ENCODE measurements around the gene CFAP299.
A peak's percentile ranks its signal among the peaks of the same experiment; 100 is the strongest.

The CFAP299 gene

DNA sequence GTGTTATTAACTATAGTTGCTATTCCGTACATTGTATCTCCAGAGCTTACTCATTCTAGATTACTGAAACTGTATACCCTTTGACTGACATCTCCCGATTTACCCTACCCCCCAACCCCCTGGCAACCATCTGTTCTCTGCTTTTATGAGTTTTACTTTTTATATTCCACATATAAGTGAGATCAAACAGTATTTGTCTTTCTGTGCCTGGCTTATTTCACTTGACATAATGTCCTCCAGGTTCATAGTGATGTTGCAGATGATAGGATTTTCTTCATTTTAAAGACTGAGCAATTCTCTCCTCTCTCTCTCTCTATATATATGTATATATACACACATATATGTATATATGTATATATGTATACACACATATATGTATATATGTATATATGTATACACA lies 54.6 kb downstream of the CFAP299 start:
- DNase-seq, result no peak

DNA sequence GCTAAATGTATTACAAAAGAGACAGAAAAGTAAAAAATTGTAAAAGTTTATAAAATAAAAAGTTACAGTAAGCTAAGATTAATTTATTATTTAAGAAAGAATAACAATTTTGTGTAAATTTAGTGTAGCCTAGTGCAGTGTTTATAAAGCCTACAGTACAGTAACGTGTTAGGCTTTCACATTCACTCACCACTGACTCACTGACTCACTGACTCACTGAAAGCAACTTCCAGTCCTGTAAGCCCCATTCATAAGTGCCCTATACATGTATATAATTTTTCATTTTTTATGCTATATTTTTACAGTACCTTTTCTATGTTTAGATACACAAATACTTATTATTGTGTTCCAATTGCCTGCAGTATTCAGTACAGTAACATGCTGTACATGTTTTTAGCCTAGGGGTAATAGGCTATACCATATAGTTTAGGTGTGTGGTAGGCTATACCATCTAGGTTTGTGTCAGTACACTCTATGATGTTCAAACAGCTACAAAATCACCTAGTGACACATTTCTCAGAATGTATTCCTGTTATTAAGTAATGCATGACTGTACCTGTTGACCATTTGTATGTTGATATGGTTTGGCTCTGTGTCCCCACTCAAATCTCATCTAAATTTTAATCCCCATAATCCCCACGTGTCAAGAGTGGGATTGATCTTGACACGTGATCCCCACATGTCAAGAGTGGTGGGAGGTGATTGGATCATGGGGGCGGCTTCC lies 57.9 kb downstream of the CFAP299 start:
- peak; percentile 71 for DNase-seq

DNA sequence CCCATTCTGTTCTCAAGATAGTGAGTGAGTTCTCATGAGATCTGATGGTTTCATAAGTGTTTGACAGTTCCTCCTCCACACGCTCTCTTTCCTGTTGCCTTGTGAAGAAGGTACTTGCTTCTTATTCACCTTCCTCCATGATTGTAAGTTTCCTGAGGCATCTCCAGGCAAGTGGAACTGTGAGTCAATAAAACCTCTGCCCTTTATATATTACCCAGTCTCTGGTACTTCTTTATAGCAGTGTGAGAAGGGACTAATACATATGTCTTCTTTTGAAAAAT lies 58.4 kb downstream of the CFAP299 start:
- DNase-seq, result no peak

DNA sequence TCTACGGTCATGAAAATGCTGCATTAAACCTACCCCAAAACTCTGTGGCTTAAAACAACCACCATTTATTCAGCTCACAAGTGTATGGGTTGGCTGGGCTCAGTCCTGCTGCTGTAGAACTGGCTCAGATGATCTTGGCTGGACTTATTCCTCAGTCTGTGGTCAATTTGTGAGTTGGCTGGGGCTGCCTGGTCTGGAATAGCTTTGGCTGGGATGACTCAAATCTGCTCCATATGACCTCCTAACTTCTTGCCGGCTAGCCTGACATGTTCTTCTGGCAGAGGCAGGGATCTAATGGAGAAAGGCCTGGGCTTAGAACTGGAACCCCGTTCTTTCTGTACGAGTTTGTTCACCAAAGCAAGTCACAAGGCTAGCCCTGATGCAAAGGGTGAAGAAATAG lies 71.7 kb downstream of the CFAP299 start:
- DNase-seq, result peak; percentile 30

DNA sequence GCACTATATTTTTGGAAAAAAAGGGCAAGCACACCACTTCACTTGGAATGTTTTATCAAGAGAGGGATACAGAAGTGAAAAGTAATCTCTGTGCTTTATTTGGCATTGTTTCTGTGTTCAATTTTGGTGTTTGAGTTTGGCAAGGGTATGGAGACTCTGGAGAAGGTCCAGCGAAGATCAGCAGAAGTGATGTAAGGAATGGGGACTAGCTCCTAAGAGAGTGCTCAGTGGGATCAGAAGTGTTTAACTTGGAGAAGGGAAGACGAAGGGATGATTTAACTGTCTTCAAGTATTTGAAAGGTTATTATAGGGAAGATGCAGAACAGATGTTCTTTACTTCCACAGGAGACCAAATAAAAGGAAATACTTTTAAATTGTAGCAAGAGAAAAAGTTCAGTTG lies 74.3 kb downstream of the CFAP299 start:
- DNase-seq, result no peak

DNA sequence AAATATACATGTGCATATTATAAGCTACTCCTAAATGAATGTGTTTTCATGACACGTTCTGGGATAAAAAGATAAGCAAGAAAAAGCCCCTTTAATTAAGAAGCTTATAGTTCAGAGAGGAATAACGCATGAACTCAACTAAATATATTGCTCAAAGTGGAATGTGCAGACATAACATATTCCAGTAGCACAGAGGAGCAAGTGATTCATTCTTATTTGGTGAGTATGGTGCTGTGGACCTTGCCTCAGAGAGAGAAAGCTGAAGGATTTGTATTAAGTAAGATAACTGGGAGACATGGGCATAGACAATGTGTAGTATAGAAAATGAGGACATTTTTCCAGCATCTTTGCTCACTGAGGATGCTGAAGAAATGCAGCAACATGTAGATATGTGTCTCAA lies 76.8 kb downstream of the CFAP299 start:
- no peak for DNase-seq

DNA sequence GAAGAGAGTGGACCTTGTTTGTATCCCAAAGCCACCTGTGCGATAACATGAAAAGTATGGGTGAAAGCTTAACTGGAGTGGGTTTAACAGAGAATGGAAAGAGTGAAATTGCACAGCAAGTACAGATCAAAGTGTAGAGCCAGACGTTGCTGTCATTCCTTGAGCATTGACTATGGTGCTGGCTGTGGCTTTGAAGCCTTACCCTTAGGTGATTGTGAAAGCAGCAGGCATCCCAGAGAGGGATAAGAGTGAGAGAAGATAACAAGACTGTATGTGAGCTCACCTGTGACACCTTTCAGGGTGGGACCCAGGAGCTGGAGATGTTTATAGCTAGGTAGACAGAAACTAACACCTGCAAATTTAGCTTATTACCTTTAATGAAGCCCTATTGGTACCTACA lies 77.6 kb downstream of the CFAP299 start:
- DNase-seq, result no peak

DNA sequence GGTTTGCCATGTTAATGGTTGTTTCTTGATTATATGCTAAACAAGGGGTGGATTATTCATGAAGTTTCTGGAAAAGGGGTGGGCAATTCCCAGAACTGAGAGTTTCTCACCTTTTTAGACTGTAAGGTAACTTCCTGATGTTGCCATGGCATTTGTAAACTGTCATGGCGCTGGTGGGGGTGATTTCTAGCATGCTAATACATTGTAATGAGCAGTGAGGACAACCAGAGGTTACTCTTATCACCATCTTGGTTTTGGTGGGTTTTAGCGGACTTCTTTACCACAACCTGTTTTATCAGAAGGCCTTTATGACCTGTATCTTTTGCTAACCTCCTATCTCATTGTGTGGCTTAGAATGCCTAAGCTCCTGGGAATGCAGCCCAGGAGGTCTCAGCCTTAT lies 81.5 kb downstream of the CFAP299 start:
- no peak for DNase-seq

DNA sequence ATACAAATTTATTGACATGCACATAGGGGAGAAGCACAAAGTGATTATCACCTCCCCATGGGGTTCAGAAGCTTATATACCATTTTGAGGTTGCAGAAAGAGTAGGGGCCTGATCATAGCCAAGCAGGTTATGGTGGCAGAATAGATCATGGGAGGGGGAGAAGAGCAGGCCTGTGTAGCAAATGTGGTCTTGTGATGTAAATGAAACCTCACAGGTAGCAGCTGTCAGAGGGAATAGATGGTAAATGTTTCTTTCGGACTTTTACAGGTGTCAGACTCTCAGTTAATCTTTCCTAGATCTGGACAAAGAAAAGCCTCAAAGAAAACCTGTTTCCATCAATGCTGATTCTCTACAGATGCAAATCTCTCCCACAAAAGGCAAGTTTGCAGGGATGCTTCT lies 84.4 kb downstream of the CFAP299 start:
- DNase-seq, result no peak

DNA sequence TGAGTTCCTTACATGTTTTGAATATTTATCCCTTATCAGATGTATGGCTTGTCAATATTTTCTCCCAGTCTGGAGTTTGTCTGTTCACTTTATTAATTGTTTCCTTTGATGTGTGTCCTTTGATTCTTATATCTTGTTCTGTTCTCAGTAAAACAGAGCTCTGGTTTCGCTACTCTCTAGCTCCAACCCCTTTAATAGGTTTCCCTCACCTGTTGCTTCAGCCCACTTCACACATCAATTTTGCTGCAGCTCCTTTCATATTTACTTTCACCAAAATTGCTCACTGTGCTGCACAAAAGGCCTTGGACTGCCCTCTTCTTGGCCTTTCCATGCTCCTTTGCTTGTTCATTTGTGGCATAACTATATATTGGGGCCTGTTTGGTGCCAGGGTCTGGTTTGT lies 85.1 kb downstream of the CFAP299 start:
- no peak for DNase-seq

DNA sequence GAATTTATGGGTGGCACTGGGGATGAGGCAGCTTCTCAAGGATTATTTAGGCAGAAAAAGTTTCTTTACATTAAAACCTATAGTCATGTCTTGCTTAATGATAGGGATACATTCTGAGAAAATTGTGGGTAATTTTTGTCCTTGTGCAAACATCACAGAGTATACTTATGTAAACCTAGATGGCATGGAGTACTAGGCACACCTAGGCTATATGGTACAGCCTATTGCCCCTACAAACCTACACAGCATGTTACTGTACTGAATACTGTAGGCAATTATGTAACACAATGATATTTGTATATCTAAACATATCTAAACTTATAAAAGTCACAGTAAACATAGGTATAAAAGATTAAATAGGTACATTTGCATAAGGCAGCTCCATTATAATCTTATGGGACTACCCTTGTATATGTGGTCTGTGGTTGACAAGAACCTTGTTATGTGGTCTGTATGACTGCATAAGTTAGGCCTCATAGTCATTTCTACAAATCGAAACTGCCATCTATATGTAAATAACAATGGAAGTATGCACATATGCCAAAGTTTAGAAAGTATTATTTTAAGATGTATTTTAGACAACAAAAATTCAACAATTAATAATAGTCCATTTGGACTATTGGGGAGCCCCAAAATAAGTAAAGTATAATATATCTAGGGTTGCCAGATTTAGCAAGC lies 87.3 kb downstream of the CFAP299 start:
- no peak for DNase-seq

DNA sequence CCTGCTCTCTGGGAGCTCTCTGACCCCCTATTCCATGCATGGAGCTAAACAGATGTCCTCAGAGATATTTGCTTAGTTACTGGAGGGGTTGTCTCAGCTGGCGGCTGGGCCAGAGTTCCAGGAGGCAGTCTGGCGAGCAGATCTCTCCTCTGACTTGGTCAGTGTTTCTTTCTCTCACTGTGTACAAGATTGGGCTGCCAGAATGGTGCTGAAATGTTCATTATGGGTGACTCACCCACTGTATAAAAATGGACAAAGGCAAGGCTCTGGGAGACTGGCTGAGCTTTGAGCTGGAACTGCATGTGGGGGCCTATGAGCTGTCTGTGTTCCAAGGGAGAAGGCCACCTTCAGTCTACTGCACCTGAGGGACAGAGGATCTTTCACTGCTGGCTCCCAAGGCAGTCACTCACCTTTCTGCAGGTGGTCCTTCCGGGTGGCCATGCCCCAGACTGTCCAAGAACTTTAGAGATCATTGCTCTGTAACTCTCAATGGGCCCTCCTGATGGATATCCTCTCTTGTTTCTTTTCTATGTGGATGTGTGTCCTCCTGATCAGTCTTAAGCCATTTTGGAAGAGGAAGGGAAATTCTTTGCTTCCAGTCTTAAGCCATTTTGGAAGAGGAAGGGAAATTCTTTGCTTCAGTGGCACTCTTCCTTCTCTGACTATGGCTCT lies 88.2 kb downstream of the CFAP299 start:
- DNase-seq, result peak; percentile 5

DNA sequence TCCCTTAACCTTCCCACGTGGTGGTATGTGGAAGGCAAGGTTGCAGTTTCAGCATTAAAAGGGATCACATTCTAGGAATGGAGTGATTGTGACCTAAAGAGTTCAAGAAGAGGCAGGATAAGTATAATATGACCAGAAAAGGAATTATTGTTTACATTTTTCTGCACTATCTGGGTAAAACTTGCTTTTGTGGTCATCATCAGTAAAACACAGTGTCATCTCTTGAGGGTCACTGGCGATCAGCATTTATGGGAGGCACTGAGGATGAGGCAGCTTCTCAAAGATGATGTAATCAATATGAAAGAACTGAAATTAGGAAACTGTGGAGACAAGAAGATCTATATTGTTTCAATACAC lies 88.7 kb downstream of the CFAP299 start:
- DNase-seq, result peak; percentile 16

DNA sequence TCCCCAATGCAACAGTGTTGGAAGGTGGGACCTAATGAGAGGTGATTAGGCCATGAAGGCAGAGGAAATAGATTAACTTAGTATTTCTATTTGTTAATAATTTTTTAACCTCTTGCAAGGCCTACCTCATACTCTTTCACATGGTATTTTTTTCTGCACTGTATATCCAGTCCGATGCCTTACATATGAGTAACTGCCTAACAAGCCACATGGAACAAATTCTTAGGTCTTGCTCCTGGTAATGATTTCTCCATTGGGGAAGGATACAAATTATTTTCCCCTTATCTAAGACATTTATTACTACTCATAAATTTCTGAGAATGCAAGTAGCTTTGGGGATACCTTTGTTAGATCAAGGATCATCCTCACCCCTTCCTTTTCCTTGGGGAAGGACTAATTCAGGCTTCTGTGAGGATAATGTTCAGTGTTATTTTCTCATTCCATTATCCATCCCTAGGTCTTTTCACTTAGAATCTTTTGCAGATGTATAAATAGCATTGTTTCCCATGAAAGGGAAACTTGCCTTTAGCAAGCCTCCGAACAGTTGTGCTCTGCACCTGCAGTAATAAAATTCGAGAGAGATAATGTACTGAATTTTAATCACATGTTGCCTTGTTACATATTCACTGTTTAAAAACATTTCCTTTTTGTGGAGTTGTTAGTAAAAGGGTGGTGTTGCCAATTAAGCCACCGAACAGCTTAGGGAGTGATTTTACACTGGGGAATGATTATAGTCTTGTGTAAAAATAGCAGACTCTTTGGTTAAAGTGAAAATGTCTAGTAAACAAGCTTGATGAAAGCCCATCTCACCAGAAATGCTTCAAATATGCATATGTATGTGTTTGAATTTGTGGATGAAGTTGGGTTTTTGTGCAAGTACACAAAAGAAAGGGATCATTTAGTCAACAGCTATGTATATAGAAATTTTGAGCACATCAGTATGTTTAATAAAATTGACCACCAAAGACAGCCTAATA lies 89.9 kb downstream of the CFAP299 start:
- no peak for DNase-seq

DNA sequence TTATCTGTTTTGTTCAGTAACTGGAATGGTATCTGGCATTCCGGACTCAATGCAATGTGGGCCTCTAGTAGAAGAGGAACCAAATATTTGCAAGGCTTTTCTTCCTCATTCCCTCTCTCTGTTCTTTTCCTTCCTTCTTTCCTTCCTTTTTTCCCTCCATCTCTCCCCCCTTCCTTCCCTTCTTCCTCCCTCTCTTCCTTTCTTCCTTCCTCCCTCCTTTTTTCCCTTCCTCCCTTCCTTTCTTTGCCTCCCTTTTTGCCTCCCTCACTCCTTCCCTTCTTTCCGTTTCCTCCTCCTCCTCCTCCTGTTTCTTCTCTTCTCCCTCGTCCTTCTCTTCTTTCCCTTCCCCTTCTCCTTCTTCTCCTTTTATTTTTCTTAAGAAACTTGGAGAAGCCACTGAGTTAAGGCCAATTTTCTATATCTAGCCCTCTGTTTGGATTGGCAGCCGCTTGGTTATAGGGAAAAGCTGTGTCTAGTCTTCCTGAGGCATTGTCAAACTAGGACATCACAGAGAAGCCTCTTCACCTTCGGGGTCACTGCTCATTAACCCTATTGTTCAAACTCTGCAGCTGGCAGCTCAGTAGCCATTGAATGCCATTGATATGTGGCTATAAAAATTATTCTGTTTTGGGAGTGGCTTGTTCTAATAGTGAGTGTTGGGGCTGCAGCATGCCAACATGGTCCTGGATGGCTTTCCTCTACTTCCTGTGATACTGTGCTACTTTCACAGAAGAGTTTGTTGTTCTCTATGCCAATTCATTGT lies 95.9 kb downstream of the CFAP299 start:
- DNase-seq, result no peak

DNA sequence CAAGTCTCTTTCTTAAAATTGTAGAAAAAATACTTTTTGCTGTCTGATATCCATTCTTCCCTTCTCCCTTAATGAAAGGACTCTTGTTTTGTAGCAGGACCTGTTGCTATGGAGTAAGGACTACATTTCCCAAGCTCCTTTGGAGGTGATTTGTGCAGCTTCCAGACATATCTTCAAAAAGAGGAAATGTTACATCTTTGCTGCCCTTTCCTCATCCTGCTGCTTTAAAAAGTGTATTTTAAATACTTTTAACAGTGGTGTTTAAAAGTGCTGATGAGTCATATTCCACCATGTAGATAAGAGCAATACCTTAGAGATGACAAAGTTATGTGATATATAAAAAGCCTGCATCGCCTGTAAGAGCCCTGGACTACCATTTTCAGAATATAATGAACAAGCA lies 98.7 kb downstream of the CFAP299 start:
- peak; percentile 12 for DNase-seq

DNA sequence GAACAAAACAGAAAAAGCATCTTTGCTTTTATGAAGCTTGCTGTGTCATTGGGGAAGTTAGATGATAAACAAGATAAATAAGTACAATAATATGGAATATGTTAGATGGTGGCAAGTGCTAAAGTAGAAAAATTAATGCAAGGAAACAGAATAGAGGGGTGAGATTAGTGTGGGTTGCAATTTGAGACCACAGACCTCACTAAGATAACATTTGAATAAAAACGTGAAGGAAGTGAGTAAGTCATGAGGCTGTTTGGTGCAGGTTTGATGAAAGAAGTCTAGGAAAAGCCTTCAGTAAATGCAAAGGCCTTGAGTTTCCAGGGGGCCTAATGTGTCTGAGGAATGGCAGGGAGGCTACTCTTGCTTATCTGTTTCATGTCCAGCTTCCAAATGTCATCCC lies 102.5 kb downstream of the CFAP299 start:
- no peak for DNase-seq

DNA sequence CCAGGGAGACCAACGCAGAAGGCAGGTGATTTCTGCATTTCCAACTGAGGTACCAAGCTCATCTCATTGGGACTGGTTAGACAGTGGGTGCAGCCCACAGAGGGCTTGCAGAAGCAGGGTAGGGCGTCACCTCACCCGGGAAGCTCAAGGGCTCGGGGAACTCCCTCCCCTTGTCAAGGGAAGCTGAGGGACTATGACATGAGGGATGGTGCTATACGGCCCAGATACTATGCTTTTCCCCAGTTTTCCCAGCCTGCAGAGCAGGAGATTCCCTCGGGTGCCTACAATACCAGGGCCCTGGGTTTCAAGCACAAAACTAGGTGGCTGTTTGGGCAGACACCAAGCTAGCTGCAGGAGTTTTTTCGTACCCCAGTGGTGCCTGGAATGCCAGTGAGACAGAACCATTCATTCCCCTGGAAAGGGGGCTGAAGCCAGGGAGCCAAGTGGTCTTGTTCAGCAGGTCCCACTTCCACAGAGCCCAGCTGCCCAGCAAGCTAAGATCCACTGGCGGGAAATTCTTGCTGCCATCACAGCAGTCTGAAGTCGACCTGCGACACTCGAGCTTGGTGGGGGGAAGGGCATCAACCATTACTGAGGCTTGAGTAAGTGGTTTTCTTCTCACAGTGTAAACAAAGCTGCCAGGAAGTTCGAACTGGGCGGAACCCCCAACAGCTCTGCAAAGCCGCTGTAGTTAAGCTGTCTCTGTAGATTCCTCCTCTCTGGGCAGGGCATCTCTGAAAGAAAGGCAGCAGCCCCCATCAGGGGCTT lies 103.9 kb downstream of the CFAP299 start:
- DNase-seq, result peak; percentile 22

DNA sequence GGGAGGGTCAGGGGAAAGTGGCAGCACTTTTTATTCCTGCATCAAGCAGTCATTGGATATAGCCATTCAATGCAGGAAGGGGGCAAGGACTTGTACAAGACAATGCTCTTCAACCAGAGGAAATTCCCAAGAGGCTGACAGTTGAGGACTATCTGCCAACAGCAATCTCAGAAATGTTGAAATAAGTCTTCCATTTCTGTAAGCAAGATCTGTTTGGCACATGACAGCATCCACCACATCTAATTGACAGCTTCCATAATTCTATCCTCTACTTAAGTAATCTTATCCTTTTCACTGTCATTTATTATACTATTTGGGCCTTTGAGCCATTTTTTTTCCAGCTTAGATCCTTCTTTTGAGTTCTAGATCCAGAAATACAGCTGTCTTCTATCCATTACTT lies 110.7 kb downstream of the CFAP299 start:
- peak; percentile 7 for DNase-seq

DNA sequence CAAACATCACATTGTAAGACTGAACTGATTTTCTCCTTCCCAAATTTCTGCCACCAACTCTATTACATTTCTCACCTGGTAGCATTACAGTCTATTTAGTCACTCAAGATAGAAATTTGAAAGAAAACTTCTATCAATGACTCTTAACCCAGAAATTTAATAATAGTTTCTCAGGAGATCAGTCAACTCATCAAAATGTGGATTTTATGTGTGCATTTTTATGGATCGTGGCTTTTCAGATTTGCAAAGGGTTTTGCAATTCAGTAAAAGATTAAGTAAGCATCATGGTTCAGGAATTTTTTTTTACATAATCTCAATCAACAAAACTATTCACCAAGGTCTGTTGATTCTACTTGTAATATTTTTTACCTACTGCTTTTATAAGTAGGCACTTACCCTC lies 111.1 kb downstream of the CFAP299 start:
- DNase-seq, result peak; percentile 19

DNA sequence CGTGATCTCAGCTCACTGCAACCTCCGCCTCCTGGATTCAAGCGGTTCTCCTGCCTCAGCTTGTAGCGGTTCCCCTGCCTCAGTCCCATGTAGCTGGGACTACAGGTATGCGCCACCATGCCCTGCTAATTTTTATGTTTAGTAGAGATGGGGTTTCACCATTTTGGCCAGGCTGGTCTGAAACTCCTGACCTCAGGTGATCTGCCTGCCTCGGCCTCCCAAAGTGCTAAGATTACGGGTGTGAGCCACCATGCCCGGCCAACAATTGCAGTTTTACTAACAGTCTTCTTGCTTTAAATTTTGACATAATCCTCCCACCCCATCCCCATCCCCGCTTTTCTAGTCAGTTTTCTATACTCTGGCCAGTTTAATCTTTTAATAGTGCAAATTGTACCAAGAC lies 112.0 kb downstream of the CFAP299 start:
- no peak for DNase-seq

DNA sequence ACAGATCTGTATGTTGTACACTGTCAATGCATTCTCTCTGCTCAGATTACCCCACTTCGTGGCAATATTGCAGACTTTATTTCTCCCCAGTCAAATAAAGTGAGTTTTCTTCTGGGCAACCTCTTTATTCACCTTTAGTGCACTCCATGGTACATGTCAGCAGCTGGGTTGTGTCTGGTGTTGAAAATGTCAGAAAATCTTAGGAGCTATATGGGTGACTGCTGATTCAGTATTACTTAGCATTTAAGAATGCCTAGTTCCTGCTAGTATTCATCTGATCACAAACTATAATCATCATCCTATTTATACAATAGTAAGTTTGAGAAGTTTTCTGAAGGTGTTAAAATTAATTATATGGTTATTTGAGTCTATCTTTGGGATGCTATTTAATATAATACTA lies 112.5 kb downstream of the CFAP299 start:
- DNase-seq, result no peak

All from fibroblast of skin of scalp (primary cell).